HL-60 (cell line): ENCODE data around the gene ANKS1B.

Experiments used
- DNase-seq, 2 experiments: peaks; one replicate each; pipeline ENCODE4 v3.0.0-alpha.2; 2010 to 2020; ENCODE audit warnings: low read depth in 1 of 2, low spot score in 1 of 2
- H3K27ac ChIP-seq: fragments of 250-450 bp; sonication (Bioruptor Pico); replicated peaks from 2 replicates; pipeline ENCODE4 v1.5.1; 2020; ENCODE audit warnings: mild to moderate bottlenecking, moderate library complexity
- H3K27me3 ChIP-seq: fragments of 250-450 bp; sonication (Bioruptor Pico); 2 replicates; pipeline ENCODE4 v1.5.1; 2021; ENCODE audit warnings: mild to moderate bottlenecking, moderate library complexity; ENCODE audit not compliant: insufficient read depth, poor library complexity, severe bottlenecking
- H3K4me3 ChIP-seq: replicated peaks from 2 replicates; pipeline ENCODE4 v1.5.1; 2011; ENCODE audit warnings: mild to moderate bottlenecking, control low read depth, low read length; ENCODE audit not compliant: insufficient read depth
- CTCF ChIP-seq: IDR thresholded peaks from one replicate; pipeline ENCODE4 v1.5.1; 2011; ENCODE audit warnings: low read length, control low read depth, inconsistent platforms; ENCODE audit not compliant: insufficient read depth
- GABPA ChIP-seq: IDR thresholded peaks from 2 replicates; pipeline ENCODE4 v1.6.1; 2012; ENCODE audit warnings: low read depth
- POLR2AphosphoS5 ChIP-seq: IDR thresholded peaks from 2 replicates; pipeline ENCODE4 v1.6.1; 2012; ENCODE audit warnings: low read depth
- REST ChIP-seq: IDR thresholded peaks from 2 replicates; pipeline ENCODE4 v1.6.1; 2012; ENCODE audit warnings: low read depth; ENCODE audit not compliant: insufficient replicate concordance
- SPI1 ChIP-seq: IDR thresholded peaks from 2 replicates; pipeline ENCODE4 v1.6.1; 2012; ENCODE audit warnings: low read depth, mild to moderate bottlenecking, borderline replicate concordance

ANKS1B gene

GRCh38 chr12:98912401-98912974 lies 1072.2 kb downstream of the ANKS1B start:
- DNase-seq: no peak
- H3K27me3 ChIP-seq: peaks cover 19% of the 10 kb centered on the region
- no peak overlapping the region for H3K27ac ChIP-seq
- no peak overlapping the region for H3K4me3 ChIP-seq
- no peak for TF ChIP-seq GABPA
- no peak for TF ChIP-seq REST
- TF ChIP-seq CTCF: no peak
- TF ChIP-seq POLR2AphosphoS5: no peak
- no peak for TF ChIP-seq SPI1

GRCh38 chr12:98911396-98911795 lies 1073.3 kb downstream of the ANKS1B start:
- no peak overlapping the region for H3K4me3 ChIP-seq
- TF ChIP-seq REST (no peak), SPI1 (no peak), GABPA (no peak), CTCF (no peak), POLR2AphosphoS5 (no peak)

GRCh38 chr12:98909746-98910145 lies 1075.0 kb downstream of the ANKS1B start:
- TF ChIP-seq REST (no peak), POLR2AphosphoS5 (no peak), GABPA (no peak), CTCF (no peak), SPI1 (no peak)
- H3K27me3 ChIP-seq: peaks cover 19% of the 10 kb centered on the region
- H3K4me3 ChIP-seq: no peak overlapping the region
- no peak for DNase-seq
- H3K27ac ChIP-seq: no peak overlapping the region

More at GRCh38 chr12:98911396-98911795, 1073.3 kb downstream of the ANKS1B start:
- Histone ChIP-seq H3K27ac (no peak overlapping the region), H3K27me3 (peaks cover 19% of the 10 kb centered on the region)
- DNase-seq: no peak
